ENCODE measurements around the gene COL18A1. TPM values are rescaled to one million over a fixed set of nuclear protein-coding genes. Genes with fewer than 3 reads are reported as not detected.

COL18A1 gene
- polyA plus RNA-seq, 1 experiment, result 25.3 TPM

GRCh38 chr21:45465611-45466329 is 60.8 kb downstream of the COL18A1 start:
- CTCF ChIA-PET, result no interaction called here
- Histone ChIP-seq H3K27ac (ENCODE audit: low read depth, low read length) (no peak overlapping the region), H3K4me3 (ENCODE audit: low read depth, low read length) (no peak overlapping the region), H3K27me3 (ENCODE audit: control insufficient read depth, insufficient read depth, low read length) (no peaks in the 10 kb centered on the region), H3K9me3 (ENCODE audit: control insufficient read depth, insufficient read depth, low read length) (peaks cover 13% of the 10 kb centered on the region)
- no peak for TF ChIP-seq CTCF (IDR thresholded peaks at IDR 0.05; ENCODE audit: low read depth, low read length)
- POLR2A ChIA-PET, result no interaction called here
- DNase-seq (ENCODE audit: low read depth, low spot score), result no peak

- DNase-seq (ENCODE audit: low read depth, low spot score), result no peak
- H3K27me3 ChIP-seq (ENCODE audit: control insufficient read depth, insufficient read depth, low read length), result no peaks in the 10 kb centered on the region
- no peak for TF ChIP-seq CTCF (IDR thresholded peaks at IDR 0.05; ENCODE audit: low read depth, low read length)
- CTCF ChIA-PET, result no interaction called here
- POLR2A ChIA-PET, result no interaction called here
- H3K9me3 ChIP-seq (ENCODE audit: control insufficient read depth, insufficient read depth, low read length), result peaks cover 7% of the 10 kb centered on the region
- H3K27ac ChIP-seq (ENCODE audit: low read depth, low read length), result no peak overlapping the region
- no peak overlapping the region for H3K4me3 ChIP-seq (ENCODE audit: low read depth, low read length)
Observed at GRCh38 chr21:45466330-45467220, 61.6 kb downstream of the COL18A1 start.

GRCh38 chr21:45467221-45467779 is 62.3 kb downstream of the COL18A1 start:
- TF ChIP-seq CTCF (IDR thresholded peaks at IDR 0.05; ENCODE audit: low read depth, low read length), result no peak
- DNase-seq (ENCODE audit: low read depth, low spot score), result no peak
- Histone ChIP-seq H3K4me3 (ENCODE audit: low read depth, low read length) (no peak overlapping the region), H3K9me3 (ENCODE audit: control insufficient read depth, insufficient read depth, low read length) (peaks cover 5% of the 10 kb centered on the region), H3K27ac (ENCODE audit: low read depth, low read length) (no peak overlapping the region), H3K27me3 (ENCODE audit: control insufficient read depth, insufficient read depth, low read length) (no peaks in the 10 kb centered on the region)
- ChIA-PET POLR2A (no interaction called here), CTCF (no interaction called here)

- Histone ChIP-seq H3K27me3 (ENCODE audit: control insufficient read depth, insufficient read depth, low read length) (no peaks in the 10 kb centered on the region), H3K27ac (ENCODE audit: low read depth, low read length) (no peak overlapping the region), H3K9me3 (ENCODE audit: control insufficient read depth, insufficient read depth, low read length) (no peaks in the 10 kb centered on the region; the same call in 1 of the 2 replicates), H3K4me3 (ENCODE audit: low read depth, low read length) (no peak overlapping the region)
- CTCF ChIA-PET, result no interaction called here
- POLR2A ChIA-PET, result interaction anchor here (0.6 kb wide), 1 partner anchor 237 kb away, joined by 8 read pairs; no protein-coding TSS in a partner anchor
- no peak for TF ChIP-seq CTCF (IDR thresholded peaks at IDR 0.05; ENCODE audit: low read depth, low read length)
- no peak for DNase-seq (ENCODE audit: low read depth, low spot score)
Observed at GRCh38 chr21:45468051-45468970, 63.3 kb downstream of the COL18A1 start.
